SK-MEL-5 (cell line): ENCODE data around the gene MYO18A. TPM values are rescaled to one million over a fixed set of nuclear protein-coding genes. Genes with fewer than 3 reads are reported as not detected.
"Not testable (repeated sequence)": the region's sequence is repeated elsewhere in the genome, so short reads cannot be mapped to it uniquely, and the experiment has no call there.

ENCODE experiments used
- DNase-seq: peaks from one replicate; pipeline ENCODE4 v3.0.0-alpha.2; 2016; ENCODE audit warnings: low read depth, low spot score
- in situ Hi-C: cut with HindIII; loops from 2 replicates; pipeline ENCODE4 v1.10.0; 2016; ENCODE audit warnings: low sequenced_read_pairs, high pct_unique_total_duplicates, low pct_unique_long_range_greater_than_20kb
- total RNA-seq: library from RNA; depleted of rRNA; stranded (reverse); fragments of >200 nt; shearing (Covaris generic); gene quantifications from 2 replicates; pipeline ENCODE4 v1.2.3, GENCODE V29; 2014

MYO18A gene
- total RNA-seq, 1 experiment from 2014 or later: 14.9 TPM

DNA sequence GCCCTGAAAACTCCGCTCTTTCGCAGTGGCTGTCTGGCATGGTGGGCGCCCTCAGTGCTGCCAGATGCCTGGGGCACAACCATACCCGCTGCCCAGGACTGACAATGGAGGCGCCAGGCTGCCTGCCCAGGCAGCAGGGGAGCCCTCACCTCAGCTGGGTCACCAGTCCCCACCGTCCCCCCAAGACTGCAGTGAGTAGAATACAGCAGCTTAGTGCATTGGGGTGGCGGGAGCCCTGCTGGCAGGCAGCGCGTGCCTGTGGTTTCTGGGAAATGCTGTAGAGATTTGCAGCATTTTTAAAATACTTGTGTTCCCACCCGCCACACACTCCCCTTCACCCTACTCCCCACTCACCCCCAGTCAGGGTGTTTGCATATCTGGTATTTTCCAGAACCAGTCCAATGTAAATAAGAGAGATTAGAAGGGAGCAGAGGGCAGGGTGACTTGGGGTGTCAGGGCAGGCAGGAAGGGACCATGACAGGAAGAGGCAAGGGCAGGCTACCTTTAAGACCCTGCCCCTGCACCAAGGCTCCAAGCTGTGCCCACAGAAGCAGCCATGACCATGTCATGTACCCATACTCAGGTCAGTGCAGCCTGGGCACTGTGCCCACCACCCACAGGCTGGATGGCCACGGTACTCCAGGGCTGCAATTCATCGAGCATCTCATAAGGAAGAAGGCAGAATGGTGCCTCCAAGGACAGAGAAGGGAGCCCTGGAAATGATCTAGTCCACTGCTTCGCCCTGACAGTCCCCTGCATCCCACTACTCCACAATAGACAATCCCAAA lies 21.5 kb downstream of the MYO18A start:
- DNase-seq: no peak
- in situ Hi-C loops: no loop called here

DNA sequence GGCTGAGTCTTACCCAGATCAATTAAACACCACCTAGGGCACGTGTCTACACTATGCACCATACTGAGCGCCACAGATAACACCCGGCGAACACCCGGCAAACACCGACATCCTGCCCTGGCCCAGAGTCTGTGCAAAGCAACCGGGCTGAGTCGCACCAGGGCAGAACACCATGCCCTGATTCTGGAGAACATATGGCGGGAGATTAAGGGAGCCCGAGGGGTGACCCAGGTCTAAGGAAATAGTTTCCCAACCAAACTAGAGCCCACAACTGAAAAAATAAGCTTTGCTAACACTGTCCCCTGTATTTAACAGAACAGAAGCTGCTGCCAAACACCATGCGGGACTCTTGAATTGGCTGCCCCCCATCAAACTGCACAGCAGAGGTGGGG lies 22.1 kb downstream of the MYO18A start:
- in situ Hi-C loops: no loop called here
- DNase-seq: no peak

DNA sequence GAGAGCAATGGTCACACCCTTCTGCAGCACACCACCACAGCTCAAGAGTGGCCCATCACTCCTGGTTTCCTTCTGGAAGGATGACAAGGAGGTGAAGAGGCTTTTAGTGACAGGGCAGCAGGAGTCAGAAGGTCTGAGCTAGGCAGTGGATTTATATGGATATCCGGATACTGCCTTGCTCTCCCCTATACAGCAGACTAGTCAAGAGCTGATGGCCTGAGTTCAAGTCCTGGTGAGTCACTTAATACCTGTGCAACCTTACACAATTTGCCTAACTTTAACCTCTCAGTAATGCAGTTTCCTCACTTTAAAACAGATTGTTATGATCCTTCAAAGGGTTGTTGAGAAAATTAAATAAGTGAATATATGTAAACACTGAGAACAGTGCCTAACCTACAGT lies 22.9 kb downstream of the MYO18A start:
- in situ Hi-C loops: no loop called here
- no peak for DNase-seq

DNA sequence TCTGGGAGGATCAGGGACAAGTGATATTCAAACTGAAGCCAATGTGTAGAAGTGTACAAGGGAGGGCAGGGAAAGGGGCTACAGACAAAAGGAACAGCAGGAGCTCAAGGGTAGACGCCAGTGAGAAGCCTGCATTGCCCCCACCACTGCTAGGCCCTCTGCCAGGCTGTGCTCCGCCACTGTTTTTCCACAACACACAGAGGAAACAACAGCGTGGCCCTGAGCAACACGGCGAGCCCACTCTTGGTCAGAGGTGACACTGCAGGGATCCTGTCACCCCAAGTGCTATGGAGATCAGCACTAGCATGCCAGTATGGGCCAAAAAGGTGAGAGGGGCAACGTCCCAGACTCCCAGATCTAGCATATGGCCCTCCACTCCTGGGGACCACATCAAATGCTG lies 23.4 kb downstream of the MYO18A start:
- in situ Hi-C loops: no loop called here
- DNase-seq: no peak

DNA sequence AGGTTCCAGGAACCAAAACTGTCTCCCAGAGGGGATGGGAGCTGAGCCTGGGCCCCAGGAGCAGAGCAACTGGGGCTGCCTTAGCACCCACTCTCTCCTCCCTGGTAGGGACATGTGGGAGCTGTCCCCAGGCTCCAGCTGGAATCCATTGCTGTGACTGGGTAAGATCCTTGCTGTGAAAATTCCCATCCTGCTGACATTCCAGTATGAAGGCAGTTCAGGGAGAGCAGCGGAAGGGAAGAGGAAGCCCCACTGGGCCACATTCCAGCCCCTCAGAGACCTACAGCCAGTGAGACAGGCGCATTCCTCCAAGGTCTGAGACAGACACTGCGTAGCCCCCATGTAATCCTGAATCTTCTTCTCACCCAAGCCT lies 24.2 kb downstream of the MYO18A start:
- in situ Hi-C loops: no loop called here
- DNase-seq: no peak

DNA sequence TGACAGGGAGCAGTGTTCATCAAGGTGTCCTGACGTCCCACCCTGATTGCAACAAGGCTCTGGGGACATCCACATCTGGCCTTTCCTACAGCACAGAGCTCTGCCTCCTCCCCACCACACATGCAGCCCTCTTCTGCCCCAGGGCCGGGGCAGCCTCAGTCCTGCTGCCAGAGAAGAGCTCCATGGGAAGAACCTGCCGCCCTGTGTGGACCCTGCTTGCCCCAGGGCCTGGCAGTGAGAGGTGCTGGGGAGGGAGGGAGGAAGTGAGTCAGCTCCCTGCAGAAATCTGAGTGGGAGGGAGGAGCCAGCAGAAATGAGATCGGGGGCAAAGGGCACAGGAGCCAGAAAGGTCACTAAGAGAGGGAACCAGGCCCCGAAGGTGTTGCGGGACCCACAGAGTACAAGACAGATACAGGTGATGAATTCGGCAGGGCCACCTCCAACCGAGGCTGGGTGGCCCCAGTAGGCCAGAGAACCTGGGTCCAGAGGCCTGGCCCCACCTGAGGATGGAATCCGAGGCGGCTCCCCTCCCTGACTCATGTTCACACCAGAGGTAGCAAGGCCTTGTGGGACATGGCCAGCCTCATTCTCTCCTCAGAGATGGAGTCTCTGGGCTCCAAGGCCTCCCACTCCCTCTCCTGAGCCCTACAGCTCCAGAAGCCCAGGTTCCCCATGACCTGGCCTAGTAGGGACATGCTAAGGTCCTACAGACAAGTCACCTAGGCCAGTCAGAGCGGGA lies 24.8 kb downstream of the MYO18A start:
- peak; percentile 51 for DNase-seq
- in situ Hi-C loops: no loop called here

DNA sequence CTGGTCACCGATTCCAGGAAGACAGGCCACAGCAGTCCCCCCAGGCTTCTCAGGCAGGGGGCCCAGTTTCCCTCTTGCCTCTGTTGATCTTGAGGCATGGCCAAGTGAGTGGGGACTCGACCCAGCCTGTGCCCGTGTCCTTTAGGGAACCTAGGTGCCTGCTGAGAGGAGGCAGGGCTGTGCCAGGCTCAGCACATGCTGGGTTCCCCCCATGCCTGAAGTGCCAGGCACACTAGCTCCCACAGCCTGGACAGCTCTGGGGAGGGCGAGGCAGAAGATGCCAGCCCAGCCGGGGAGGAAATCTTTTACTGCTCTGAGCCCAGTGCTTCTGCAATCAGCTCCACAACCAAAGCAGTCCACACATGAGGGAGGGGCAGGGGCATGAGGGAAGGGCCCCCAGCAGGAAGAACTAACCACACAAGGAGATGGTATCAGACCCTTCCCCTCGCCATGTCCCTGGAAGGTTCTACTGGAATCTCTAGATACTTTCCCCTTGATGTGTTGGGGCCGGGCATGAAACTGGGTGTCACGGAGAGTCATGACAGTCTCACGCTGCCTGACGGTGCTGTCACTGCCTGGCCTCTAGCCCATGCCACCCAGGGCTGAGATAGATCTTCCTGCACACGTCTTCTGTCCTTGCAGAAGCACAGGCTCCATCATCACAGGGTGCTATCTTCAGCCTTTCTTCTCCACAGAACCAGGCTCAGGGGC lies 25.5 kb downstream of the MYO18A start:
- no peak for DNase-seq
- in situ Hi-C loops: no loop called here

DNA sequence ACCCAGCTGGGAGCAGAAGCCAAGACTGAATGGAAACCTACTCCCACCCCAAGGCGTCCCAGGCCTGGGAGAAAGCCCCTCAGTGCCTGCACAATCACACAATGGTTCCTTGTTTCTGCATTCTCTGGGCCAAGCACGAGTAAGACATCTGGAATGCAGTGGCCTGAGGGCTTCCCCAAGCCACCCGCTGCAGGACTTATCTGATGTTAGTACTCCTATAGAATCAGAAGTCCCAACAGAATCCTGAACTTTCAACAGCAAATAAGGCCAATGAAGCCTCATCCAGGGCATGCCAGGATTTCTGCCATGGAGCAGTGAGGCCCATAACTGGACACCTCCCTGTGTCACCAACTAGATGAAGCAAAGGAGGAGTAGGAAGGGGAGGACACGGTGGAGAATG lies 28.6 kb downstream of the MYO18A start:
- in situ Hi-C loops: no loop called here
- DNase-seq: peak; percentile 97

DNA sequence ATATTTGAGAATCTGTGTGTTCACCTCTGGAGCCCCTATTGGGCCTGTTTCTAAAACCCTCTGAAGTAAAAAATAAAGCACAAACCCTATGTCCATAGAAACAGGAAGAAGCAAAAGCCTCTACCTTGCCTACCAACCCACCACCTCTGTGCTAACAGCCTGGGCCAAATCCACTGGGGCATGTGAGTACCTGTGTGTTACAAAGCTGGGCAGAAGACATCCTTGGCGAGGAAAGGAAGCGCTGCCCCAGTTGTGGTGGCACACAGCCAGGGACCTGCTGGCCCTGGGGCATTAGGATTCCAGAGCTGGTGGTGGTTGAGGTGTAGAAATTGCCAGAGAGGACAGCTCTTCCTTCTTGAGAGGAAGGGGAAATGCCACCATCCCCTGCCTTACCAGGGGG lies 30.0 kb downstream of the MYO18A start:
- in situ Hi-C loops: no loop called here
- peak; percentile 43 for DNase-seq

DNA sequence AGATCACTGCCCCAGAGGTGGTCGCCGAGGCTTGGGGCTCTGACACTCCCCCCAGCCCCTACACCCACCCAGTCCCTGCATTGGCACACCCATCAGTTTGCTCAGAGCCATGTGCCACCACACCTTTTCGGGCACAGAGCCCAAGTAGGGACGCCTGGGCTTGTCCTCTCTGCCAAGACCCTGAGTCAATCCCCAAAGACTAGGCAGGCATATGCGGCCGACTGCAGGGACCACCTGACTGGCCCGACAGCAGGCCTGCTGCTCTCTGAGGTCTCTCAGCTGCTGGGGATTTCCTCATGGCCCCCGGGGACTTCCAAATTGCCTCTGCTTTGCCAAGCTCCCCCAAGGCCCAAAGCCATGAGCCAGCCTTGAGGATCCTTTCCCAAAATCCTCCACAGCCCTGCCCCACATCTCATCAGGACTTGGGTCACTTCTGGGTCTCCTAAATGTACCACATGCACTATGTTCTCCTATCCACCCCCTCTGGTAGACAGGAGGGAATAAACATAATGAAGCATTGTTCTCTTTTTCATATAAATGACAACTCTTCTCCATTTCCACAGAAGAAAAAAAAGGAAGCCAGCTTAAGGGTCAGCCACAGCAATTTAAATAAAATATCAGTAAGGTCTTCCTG lies 30.6 kb downstream of the MYO18A start:
- peak; percentile 51 for DNase-seq
- in situ Hi-C loops: no loop called here

DNA sequence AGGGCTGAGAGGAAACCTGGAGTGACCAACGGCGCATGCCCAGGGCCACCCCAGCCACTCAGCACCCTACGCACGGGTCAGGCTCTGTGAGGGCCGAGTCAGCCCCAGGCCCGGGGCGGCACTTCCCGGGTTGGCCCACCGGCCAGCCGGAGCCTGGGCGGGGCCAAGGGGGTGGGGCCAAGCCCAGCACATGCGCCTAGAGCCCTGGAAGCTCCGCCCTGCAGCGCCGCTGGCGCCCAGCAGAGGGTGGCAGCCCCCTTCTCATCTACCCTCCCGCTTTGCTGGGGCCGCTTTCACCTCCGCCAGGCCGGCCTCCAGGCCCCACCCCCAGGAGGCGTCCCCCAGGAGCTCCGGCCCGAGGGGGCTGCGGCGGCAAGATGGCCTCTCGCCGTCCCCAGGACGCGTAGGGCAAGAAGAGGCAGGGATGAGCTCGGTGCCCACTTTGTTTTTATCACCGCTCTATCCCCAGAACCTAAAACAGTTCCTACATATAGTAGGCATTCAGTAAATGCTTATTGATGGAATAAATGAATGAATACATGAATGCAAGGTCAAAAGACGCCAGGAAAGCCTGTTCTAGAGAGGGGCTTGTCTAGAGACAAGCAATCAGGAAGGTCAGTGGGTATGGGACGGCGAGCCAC lies 31.3 kb downstream of the MYO18A start:
- in situ Hi-C loops: no loop called here
- peak; percentile 94 for DNase-seq

DNA sequence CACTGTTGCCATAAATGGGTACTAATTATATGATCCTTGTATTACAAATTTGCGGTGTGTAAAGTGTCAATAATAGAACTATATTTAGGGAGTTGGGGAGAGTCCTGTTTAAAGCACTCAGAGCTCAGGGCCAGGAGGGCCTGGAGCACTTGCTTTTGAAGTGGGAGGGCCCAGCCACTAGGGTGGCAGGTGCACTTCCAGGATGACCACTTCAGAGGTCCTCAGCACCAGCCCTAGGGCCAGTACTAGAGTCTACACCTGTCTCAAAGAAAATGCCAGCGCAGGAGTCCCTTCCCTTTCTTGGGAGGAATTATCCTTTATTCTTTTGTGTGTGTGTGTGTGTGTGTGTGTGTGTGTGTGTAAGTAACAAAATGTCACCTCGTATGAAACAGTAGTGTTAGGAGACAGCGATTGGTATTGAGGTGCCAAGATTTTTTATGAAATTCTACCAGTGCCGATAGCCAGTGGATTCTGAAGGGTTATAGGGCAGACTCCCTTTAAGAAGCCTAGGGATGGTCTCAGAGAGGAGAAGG lies 31.9 kb downstream of the MYO18A start:
- DNase-seq: no peak
- in situ Hi-C loops: no loop called here

DNA sequence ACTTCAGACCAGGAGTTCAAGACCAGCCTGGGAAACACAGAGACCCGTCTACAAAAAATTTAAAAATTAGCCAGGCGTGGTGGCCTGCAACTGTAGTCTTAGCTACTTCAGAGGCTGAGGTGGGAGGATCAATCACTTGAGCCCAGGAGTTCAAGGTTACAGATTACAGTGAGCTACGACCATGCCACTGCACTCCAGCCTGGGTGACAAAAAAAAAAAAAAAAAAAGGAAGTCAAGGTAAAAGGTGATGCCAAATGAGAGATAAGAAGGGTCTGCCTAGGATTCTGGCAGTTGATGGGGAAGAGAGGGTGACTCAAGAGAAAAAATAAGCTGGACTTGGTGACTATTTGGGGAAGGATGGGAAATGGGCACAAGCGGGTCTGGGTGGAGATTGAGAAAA lies 32.5 kb downstream of the MYO18A start:
- DNase-seq: no peak
- in situ Hi-C loops: no loop called here

DNA sequence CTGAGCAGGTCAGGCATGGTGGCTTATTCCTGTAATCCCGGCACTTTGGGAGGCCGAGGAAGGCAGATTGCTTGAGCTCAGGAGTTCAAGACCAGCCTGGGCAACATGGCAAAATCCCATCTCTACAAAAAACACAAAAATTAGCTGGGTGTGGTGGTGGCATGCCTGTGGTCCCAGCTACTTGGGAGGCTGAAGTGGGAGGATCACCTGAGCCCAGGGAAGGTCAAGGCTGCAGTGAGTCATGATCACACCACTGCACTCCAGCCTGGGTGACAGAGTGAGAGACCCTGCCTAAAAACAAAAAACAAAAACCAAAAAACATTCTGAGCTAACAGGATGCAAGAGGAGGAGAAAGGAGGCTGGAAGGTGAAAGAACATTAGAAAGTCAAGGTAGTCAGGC lies 33.0 kb downstream of the MYO18A start:
- in situ Hi-C loops, DNase-seq: not testable (repeated sequence)

DNA sequence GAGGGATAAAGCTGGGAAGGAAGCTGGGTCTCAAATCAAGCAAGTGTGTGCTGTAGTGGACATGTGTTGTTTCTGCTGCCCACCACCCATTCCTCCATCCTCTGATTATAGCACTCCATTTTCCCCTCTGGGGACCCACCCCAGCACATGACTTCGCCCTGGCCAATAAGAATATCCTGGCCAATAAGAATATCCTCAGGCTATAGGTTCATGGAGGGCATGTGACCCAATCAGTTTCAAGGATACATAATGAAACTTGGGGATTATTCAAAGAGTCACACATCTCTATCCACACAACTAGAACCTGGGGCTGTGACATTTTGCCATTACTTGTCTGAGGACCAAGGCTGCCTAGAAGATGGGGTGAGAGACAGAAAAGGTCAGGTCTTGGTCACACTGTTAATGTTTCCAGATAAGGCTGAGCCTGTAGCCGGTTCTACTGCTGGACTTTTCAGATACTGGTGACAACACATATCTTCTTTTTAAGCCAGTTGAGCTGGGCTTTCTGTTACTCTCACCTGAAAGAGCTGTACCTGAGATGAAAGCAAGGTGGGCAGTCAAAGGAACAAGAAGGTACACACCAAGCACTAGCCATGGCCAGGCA lies 33.7 kb downstream of the MYO18A start:
- in situ Hi-C loops: no loop called here

DNA sequence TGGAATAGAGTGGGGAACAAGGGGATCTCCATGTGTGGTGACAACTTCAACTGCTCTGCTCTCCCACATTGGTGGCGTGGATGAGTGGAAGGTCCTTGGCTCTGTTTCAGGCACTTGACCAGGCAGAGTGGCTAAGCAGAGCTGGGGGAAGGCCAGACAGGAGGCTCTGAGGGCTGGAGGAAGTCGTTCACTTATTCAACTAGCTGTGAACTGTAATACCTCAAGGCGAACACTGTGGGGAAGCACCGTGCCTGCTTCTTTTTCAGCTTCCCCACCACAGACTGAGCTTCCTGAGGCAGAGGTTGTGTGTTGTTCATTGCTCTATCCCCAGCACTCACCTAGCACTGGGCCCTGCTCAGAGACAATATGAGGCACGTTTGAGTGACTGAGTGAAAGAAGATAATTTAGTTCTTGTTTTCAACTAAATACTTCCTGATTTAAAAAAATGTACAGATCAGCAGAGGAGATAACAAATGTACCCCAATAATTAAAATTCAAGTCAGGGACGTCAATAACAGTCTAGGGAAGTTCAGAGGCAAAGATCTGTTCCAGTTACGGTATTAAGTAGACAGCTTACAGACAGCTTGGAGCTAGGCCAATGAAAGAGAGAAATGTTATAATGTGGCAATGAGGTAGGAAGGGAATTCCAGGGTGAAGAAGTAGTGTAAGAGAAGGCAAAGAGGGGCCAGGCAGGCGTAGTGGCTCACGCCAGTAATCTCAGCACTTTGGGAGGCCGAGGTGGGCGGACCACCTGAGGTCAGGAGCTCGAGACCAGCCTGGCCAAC lies 34.7 kb downstream of the MYO18A start:
- DNase-seq: peak; percentile 87
- in situ Hi-C loops: no loop called here

More for the DNA sequence above, 33.7 kb downstream of the MYO18A start:
- DNase-seq: peak; percentile 64
